Activated naive CD8-positive, alpha-beta T cell treated with anti-CD3 and anti-CD28 coated beads, Interleukin-2, amount 10 ng/mL, durations not matched to agents 7 days and 5 days (primary cell): ENCODE data around the gene HDAC4. TPM values are rescaled to one million over a fixed set of nuclear protein-coding genes. Genes with fewer than 3 reads are reported as not detected.
"Not testable (repeated sequence)": the region's sequence is repeated elsewhere in the genome, so short reads cannot be mapped to it uniquely, and the experiment has no call there.

Experiments
- ATAC-seq: fragments of 150-1000 bp; cut with Tn5 transposase; one replicate; pipeline ENCODE4 v1.10.0; 2021; ENCODE audit warnings: low read depth, moderate library complexity
- POLR2A ChIA-PET: fragments of 350-600 bp; sonication (Branson Sonifier 250); formaldehyde crosslinking; loops from one replicate; lab custom pipeline; 2021; ENCODE audit warnings: antibody characterized with exemption; lab: Charles Lee
- DNase-seq: peaks from one replicate; pipeline ENCODE4 v3.0.0; 2021
- H3K27ac Mint-ChIP-seq: one replicate; pipeline ENCODE4 v1.8.0; 2022; ENCODE audit warnings: mild to moderate bottlenecking, mixed read lengths
- H3K27me3 Mint-ChIP-seq: one replicate; pipeline ENCODE4 v1.8.0; 2022; ENCODE audit warnings: mild to moderate bottlenecking, moderate library complexity, mixed read lengths
- H3K36me3 Mint-ChIP-seq: one replicate; pipeline ENCODE4 v1.8.0; 2021; ENCODE audit warnings: mild to moderate bottlenecking, mixed read lengths
- H3K4me1 Mint-ChIP-seq: one replicate; pipeline ENCODE4 v1.8.0; 2021; ENCODE audit warnings: mixed read lengths
- H3K4me3 Mint-ChIP-seq: one replicate; pipeline ENCODE4 v1.8.0; 2022; ENCODE audit warnings: mild to moderate bottlenecking, moderate library complexity, mixed read lengths
- H3K9me3 Mint-ChIP-seq: one replicate; pipeline ENCODE4 v1.8.0; 2021; ENCODE audit warnings: mixed read lengths
- total RNA-seq, 2 experiments: library from RNA; stranded (reverse); gene quantifications; one replicate each; pipeline ENCODE4 v1.2.3, GENCODE V29; 2021

HDAC4 gene
- total RNA-seq, 2 experiments from 2014 or later: 54.0 to 57.4 TPM

DNA sequence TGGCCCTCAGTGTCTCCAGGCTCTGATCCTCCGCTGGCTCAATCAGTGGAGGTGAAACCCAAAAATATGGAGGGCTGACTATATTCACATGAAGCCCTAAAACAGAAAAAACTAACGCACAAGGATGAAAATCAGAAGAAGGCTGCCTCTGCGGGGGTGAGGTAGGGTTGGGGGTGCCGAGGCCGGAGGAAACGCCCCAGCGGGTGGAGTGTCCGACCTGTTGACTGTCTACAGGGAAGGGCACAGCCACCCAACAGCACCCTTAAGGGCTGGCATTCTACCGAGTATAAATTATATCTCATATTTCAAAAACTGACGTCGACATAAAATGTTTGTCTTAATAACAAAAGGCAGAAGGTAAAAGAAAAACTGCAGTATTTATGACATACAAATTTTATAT, 223.5 kb downstream of the HDAC4 start:
- H3K36me3 Mint-ChIP-seq: peaks cover 72% of the 10 kb centered on the region
- POLR2A ChIA-PET: no interaction called here
- peak; percentile 7 for DNase-seq
- no peak for ATAC-seq
- H3K27ac Mint-ChIP-seq: no peak overlapping the region
- no peaks in the 10 kb centered on the region for H3K27me3 Mint-ChIP-seq
- peaks cover 3% of the 10 kb centered on the region for H3K4me1 Mint-ChIP-seq
- no peak overlapping the region for H3K4me3 Mint-ChIP-seq
- peaks cover 23% of the 10 kb centered on the region for H3K9me3 Mint-ChIP-seq

- Mint-ChIP-seq H3K36me3 (peaks cover 79% of the 10 kb centered on the region), H3K9me3 (peaks cover 28% of the 10 kb centered on the region)
- not testable (repeated sequence) for ATAC-seq, H3K27me3 Mint-ChIP-seq, H3K4me3 Mint-ChIP-seq, H3K4me1 Mint-ChIP-seq, H3K27ac Mint-ChIP-seq
- POLR2A ChIA-PET: interaction anchor here (0.8 kb wide), 1 partner anchor 17 kb away, joined by 3 read pairs; no protein-coding TSS in a partner anchor
- peak; percentile 7 for DNase-seq
Measured at GRCh38 chr2:239176138-239176803, 224.5 kb downstream of the HDAC4 start.

GRCh38 chr2:239175181-239175580, 225.6 kb downstream of the HDAC4 start:
- Mint-ChIP-seq H3K27me3 (no peaks in the 10 kb centered on the region), H3K27ac (no peak overlapping the region)

GRCh38 chr2:239173301-239173700, 227.5 kb downstream of the HDAC4 start:
- POLR2A ChIA-PET: no interaction called here
- ATAC-seq: no peak
- DNase-seq: no peak
- Mint-ChIP-seq H3K27ac (no peak overlapping the region), H3K9me3 (peaks cover 32% of the 10 kb centered on the region), H3K4me1 (peaks cover 3% of the 10 kb centered on the region), H3K27me3 (no peaks in the 10 kb centered on the region), H3K36me3 (peaks cover 76% of the 10 kb centered on the region), H3K4me3 (no peak overlapping the region)

More at GRCh38 chr2:239175181-239175580, 225.6 kb downstream of the HDAC4 start:
- Mint-ChIP-seq H3K9me3 (peaks cover 32% of the 10 kb centered on the region), H3K36me3 (peaks cover 84% of the 10 kb centered on the region), H3K4me3 (no peak overlapping the region), H3K4me1 (peaks cover 3% of the 10 kb centered on the region)
- DNase-seq (no peak), ATAC-seq (no peak)
- POLR2A ChIA-PET: no interaction called here

DNA sequence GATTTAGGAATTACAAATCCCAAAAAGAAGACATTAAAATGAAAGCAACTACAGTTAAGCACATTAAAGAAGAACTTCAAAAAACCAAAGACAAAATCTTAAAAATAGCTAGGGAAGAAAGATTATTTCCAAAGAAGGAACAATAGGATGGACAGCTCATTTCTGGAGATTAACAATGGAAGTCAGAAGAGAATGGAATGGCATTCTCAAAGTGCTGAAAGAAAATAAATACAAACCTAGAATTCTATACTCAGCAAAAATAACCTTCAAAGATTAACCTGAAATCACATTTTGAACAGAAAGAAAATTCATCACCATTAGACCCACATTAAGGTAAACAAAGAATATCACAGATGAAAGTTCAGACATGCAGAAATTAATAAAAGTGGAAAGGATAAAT, 229.2 kb downstream of the HDAC4 start:
- DNase-seq (no peak), ATAC-seq (no peak)
- Mint-ChIP-seq H3K4me3 (no peak overlapping the region), H3K9me3 (peaks cover 27% of the 10 kb centered on the region), H3K36me3 (peaks cover 61% of the 10 kb centered on the region), H3K27ac (no peak overlapping the region), H3K27me3 (no peaks in the 10 kb centered on the region), H3K4me1 (peaks cover 3% of the 10 kb centered on the region)
- POLR2A ChIA-PET: no interaction called here

- peaks cover 12% of the 10 kb centered on the region for H3K4me1 Mint-ChIP-seq
- H3K9me3 Mint-ChIP-seq: peaks cover 20% of the 10 kb centered on the region
- ATAC-seq (no peak), DNase-seq (peak; percentile 15)
- no peaks in the 10 kb centered on the region for H3K27me3 Mint-ChIP-seq
- peaks cover 42% of the 10 kb centered on the region for H3K36me3 Mint-ChIP-seq
- POLR2A ChIA-PET: no interaction called here
- no peak overlapping the region for H3K27ac Mint-ChIP-seq
- H3K4me3 Mint-ChIP-seq: no peak overlapping the region
Measured at GRCh38 chr2:239169311-239170048, 231.3 kb downstream of the HDAC4 start.

GRCh38 chr2:239168575-239168974, 232.2 kb downstream of the HDAC4 start:
- DNase-seq (peak; percentile 10), ATAC-seq (no peak)
- peaks cover 15% of the 10 kb centered on the region for H3K9me3 Mint-ChIP-seq
- peaks cover 20% of the 10 kb centered on the region for H3K4me1 Mint-ChIP-seq
- H3K4me3 Mint-ChIP-seq: no peak overlapping the region
- H3K27me3 Mint-ChIP-seq: no peaks in the 10 kb centered on the region
- H3K36me3 Mint-ChIP-seq: peaks cover 36% of the 10 kb centered on the region
- H3K27ac Mint-ChIP-seq: no peak overlapping the region
- POLR2A ChIA-PET: no interaction called here

GRCh38 chr2:239167766-239168444, 232.9 kb downstream of the HDAC4 start:
- H3K9me3 Mint-ChIP-seq: peaks cover 10% of the 10 kb centered on the region
- ATAC-seq (no peak), DNase-seq (peak; percentile 12)
- peaks cover 29% of the 10 kb centered on the region for H3K36me3 Mint-ChIP-seq
- peaks cover 19% of the 10 kb centered on the region for H3K4me1 Mint-ChIP-seq
- no peak overlapping the region for H3K4me3 Mint-ChIP-seq
- H3K27me3 Mint-ChIP-seq: no peaks in the 10 kb centered on the region
- POLR2A ChIA-PET: no interaction called here
- H3K27ac Mint-ChIP-seq: no peak overlapping the region

GRCh38 chr2:239167011-239167673, 233.7 kb downstream of the HDAC4 start:
- peak; percentile 9 for DNase-seq
- peaks cover 9% of the 10 kb centered on the region for H3K9me3 Mint-ChIP-seq
- H3K4me3 Mint-ChIP-seq: no peak overlapping the region
- no peak for ATAC-seq
- no peak overlapping the region for H3K27ac Mint-ChIP-seq
- H3K36me3 Mint-ChIP-seq: peaks cover 28% of the 10 kb centered on the region
- H3K4me1 Mint-ChIP-seq: peaks cover 19% of the 10 kb centered on the region
- POLR2A ChIA-PET: no interaction called here
- no peaks in the 10 kb centered on the region for H3K27me3 Mint-ChIP-seq

- Mint-ChIP-seq H3K4me1 (peaks cover 19% of the 10 kb centered on the region), H3K9me3 (peaks cover 5% of the 10 kb centered on the region), H3K4me3 (no peak overlapping the region), H3K27ac (no peak overlapping the region), H3K36me3 (peaks cover 31% of the 10 kb centered on the region), H3K27me3 (no peaks in the 10 kb centered on the region)
- POLR2A ChIA-PET: no interaction called here
- DNase-seq (peak; percentile 19), ATAC-seq (no peak)
Measured at GRCh38 chr2:239166201-239166834, 234.5 kb downstream of the HDAC4 start.

DNA sequence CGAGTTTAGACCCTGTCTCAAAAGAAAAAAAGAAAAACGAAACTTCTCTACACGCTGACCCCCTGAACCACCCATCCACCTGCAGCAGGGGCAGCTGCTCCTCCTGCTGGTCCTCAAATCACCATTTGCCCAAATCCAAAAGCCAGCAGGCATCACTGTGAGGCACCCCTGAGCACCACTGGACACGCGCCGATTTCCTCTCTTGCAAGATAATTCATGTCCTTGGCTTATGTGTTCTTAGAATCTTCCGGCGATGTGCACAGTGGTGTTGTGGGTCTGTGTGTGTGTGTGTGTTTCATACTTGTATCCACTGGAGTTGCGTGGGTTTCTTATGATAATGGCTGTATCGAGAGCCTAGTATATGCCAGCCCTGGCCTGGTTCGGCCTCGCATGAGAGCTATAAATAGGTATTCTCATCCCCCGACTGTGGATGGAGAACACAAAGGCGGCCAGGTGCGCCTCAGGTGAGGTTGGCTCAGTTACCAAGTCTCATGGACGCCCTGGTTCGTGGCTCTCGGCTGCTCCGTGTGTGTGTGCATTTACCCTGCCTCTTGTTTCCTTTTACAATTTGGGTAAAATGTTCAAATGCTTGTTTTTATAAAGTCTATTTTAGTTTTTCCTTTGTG, 235.5 kb downstream of the HDAC4 start:
- POLR2A ChIA-PET: no interaction called here
- peak overlapping the region; percentile 79 for H3K27ac Mint-ChIP-seq

DNA sequence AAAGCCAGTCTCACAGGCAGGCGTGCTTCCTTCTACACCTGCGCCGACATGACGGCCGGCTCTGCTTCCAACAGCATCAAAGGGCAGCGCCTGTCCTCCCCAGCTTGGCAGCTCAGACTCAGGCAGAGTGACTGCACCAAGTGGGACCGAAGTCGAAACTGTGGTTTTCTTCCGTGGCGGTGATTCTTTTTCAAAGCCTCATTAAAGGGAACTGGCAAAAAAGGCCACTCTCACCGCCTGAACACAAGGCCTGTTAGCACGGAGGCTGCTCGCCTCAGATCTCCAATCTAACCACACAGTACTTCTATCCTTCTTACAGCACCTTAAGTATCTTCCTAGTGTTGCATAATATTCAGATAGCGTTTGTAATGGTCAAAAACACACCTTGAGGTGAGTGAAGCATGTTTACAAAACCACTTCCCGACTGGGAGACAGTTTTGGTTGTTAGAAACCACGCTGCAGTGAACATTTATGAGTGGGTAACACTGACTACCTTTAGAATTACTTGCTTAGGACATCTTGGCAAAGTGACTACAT, 236.4 kb downstream of the HDAC4 start:
- H3K36me3 Mint-ChIP-seq: peaks cover 37% of the 10 kb centered on the region
- H3K27ac Mint-ChIP-seq: peak overlapping the region; percentile 71
- H3K27me3 Mint-ChIP-seq: no peaks in the 10 kb centered on the region
- peak overlapping the region; percentile 44 for H3K4me3 Mint-ChIP-seq
- H3K9me3 Mint-ChIP-seq: no peaks in the 10 kb centered on the region
- peaks cover 19% of the 10 kb centered on the region for H3K4me1 Mint-ChIP-seq
- POLR2A ChIA-PET: no interaction called here
- DNase-seq (peak; percentile 48), ATAC-seq (peak; percentile 80)

More for the DNA sequence above, 235.5 kb downstream of the HDAC4 start:
- Mint-ChIP-seq H3K4me1 (peaks cover 19% of the 10 kb centered on the region), H3K9me3 (no peaks in the 10 kb centered on the region), H3K36me3 (peaks cover 31% of the 10 kb centered on the region), H3K27me3 (no peaks in the 10 kb centered on the region), H3K4me3 (no peak overlapping the region)
- peak; percentile 21 for DNase-seq
- no peak for ATAC-seq
